ENCODE measurements around the gene MMP11.

MMP11 gene

GRCh38 chr22:23829845-23830372 lies 57.3 kb downstream of the MMP11 start:
- H3K36me3 ChIP-seq (ENCODE audit: low read depth) = peaks cover 64% of the 10 kb centered on the region

GRCh38 chr22:23831261-23831660 lies 58.6 kb downstream of the MMP11 start:
- Histone ChIP-seq H3K4me1 (ENCODE audit: insufficient read depth, poor library complexity, severe bottlenecking) (no peaks in the 10 kb centered on the region), H3K27ac (ENCODE audit: poor library complexity, severe bottlenecking) (no peak overlapping the region)
- ATAC-seq (ENCODE audit: low read depth) = no peak

More at GRCh38 chr22:23829845-23830372, 57.3 kb downstream of the MMP11 start:
- TF ChIP-seq CTCF (IDR thresholded peaks at IDR 0.05; ENCODE audit: poor library complexity, severe bottlenecking) = no peak
- no peak overlapping the region for H3K4me3 ChIP-seq (ENCODE audit: severe bottlenecking)
- no peaks in the 10 kb centered on the region for H3K9me3 ChIP-seq (ENCODE audit: severe bottlenecking)
- peaks cover 5% of the 10 kb centered on the region for H3K4me1 ChIP-seq (ENCODE audit: insufficient read depth, poor library complexity, severe bottlenecking)
- H3K27ac ChIP-seq (ENCODE audit: poor library complexity, severe bottlenecking) = no peak overlapping the region
- no peaks in the 10 kb centered on the region for H3K27me3 ChIP-seq (ENCODE audit: insufficient read depth, poor library complexity, severe bottlenecking)
- DNase-seq (ENCODE audit: low spot score) = no peak
- ATAC-seq (ENCODE audit: low read depth) = no peak

DNA sequence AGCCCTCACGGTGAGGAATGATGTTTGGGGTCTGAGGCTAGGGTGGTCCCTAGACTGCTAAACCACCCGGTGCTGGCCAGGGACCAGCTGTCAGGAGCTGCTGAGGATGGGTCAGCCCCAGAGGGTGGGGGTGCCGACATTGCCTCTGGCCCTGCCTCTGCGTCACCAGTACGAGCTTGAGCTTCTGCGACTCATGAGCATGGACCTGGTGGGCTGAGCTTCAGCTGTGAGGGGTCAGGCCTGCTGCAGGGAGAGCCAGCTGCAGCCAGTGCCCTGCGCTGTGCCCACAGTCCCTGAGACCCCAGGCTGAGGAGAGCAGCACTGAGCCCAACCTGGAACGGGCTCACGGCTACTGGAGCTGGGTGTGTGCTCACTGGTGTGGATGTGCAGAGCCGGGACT lies 59.1 kb downstream of the MMP11 start:
- no peaks in the 10 kb centered on the region for H3K9me3 ChIP-seq (ENCODE audit: severe bottlenecking)
- ATAC-seq (ENCODE audit: low read depth) (no peak), DNase-seq (ENCODE audit: low spot score) (peak; percentile 49)
- no peaks in the 10 kb centered on the region for H3K4me1 ChIP-seq (ENCODE audit: insufficient read depth, poor library complexity, severe bottlenecking)
- H3K36me3 ChIP-seq (ENCODE audit: low read depth) = peaks cover 58% of the 10 kb centered on the region
- no peak overlapping the region for H3K4me3 ChIP-seq (ENCODE audit: severe bottlenecking)
- H3K27me3 ChIP-seq (ENCODE audit: insufficient read depth, poor library complexity, severe bottlenecking) = no peaks in the 10 kb centered on the region
- no peak overlapping the region for H3K27ac ChIP-seq (ENCODE audit: poor library complexity, severe bottlenecking)
- no peak for TF ChIP-seq CTCF (IDR thresholded peaks at IDR 0.05; ENCODE audit: poor library complexity, severe bottlenecking)

More at GRCh38 chr22:23831261-23831660, 58.6 kb downstream of the MMP11 start:
- peaks cover 64% of the 10 kb centered on the region for H3K36me3 ChIP-seq (ENCODE audit: low read depth)
- peak; percentile 28 for DNase-seq (ENCODE audit: low spot score)
- no peak for TF ChIP-seq CTCF (IDR thresholded peaks at IDR 0.05; ENCODE audit: poor library complexity, severe bottlenecking)
- H3K4me3 ChIP-seq (ENCODE audit: severe bottlenecking) = no peak overlapping the region
- H3K9me3 ChIP-seq (ENCODE audit: severe bottlenecking) = no peaks in the 10 kb centered on the region
- H3K27me3 ChIP-seq (ENCODE audit: insufficient read depth, poor library complexity, severe bottlenecking) = no peaks in the 10 kb centered on the region

- Histone ChIP-seq H3K27me3 (ENCODE audit: insufficient read depth, poor library complexity, severe bottlenecking) (no peaks in the 10 kb centered on the region), H3K36me3 (ENCODE audit: low read depth) (peaks cover 52% of the 10 kb centered on the region), H3K4me1 (ENCODE audit: insufficient read depth, poor library complexity, severe bottlenecking) (no peaks in the 10 kb centered on the region), H3K9me3 (ENCODE audit: severe bottlenecking) (no peaks in the 10 kb centered on the region), H3K4me3 (ENCODE audit: severe bottlenecking) (no peak overlapping the region), H3K27ac (ENCODE audit: poor library complexity, severe bottlenecking) (no peak overlapping the region)
- no peak for TF ChIP-seq CTCF (IDR thresholded peaks at IDR 0.05; ENCODE audit: poor library complexity, severe bottlenecking)
- ATAC-seq (ENCODE audit: low read depth) = no peak
- DNase-seq (ENCODE audit: low spot score) = peak; percentile 36
Observed at GRCh38 chr22:23832226-23833016, 59.8 kb downstream of the MMP11 start.

Data from RWPE2 (cell line).